A673 (cell line): ENCODE results near the gene SWI5.

ENCODE experiments used
- EZH2 ChIP-seq: fragments of 200-600 bp; sonication (generic); IDR thresholded peaks from 2 replicates; pipeline ENCODE4 v1.6.1; 2017; ENCODE audit warnings: borderline replicate concordance, low read depth, mild to moderate bottlenecking, mixed read lengths, antibody characterized with exemption, low read length; ENCODE audit not compliant: poor library complexity, severe bottlenecking
- TF ChIP-seq, protein P1 (sequence below): fragments of 300-800, 200-600 bp; sonication (generic); conservative IDR thresholded peaks from 2 replicates; pipeline ENCODE4 v1.5.1; 2017; ENCODE audit warnings: low read depth, mild to moderate bottlenecking, antibody characterized with exemption, low read length, moderate library complexity, mixed read lengths

GRCh38 chr9:128245421-128246151, 30.5 kb upstream of the SWI5 start:
- TF ChIP-seq, protein P1, sequence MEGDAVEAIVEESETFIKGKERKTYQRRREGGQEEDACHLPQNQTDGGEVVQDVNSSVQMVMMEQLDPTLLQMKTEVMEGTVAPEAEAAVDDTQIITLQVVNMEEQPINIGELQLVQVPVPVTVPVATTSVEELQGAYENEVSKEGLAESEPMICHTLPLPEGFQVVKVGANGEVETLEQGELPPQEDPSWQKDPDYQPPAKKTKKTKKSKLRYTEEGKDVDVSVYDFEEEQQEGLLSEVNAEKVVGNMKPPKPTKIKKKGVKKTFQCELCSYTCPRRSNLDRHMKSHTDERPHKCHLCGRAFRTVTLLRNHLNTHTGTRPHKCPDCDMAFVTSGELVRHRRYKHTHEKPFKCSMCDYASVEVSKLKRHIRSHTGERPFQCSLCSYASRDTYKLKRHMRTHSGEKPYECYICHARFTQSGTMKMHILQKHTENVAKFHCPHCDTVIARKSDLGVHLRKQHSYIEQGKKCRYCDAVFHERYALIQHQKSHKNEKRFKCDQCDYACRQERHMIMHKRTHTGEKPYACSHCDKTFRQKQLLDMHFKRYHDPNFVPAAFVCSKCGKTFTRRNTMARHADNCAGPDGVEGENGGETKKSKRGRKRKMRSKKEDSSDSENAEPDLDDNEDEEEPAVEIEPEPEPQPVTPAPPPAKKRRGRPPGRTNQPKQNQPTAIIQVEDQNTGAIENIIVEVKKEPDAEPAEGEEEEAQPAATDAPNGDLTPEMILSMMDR = no peak
- no peak for TF ChIP-seq EZH2
